PC-3 (cell line): Measurements from ENCODE around the gene ARHGAP15. TPM values are rescaled to one million over a fixed set of nuclear protein-coding genes. Genes with fewer than 3 reads are reported as not detected.

Source experiments
- ATAC-seq: fragments of 200-7000 bp; cut with Tn5 transposase; 2 replicates; pipeline ENCODE4 v1.9.1; 2020; ENCODE audit warnings: mild to moderate bottlenecking, moderate library complexity
- BruUV-seq: library from RNA; stranded (reverse); fragments of 400-500 nt; replicated peaks from 2 replicates; lab custom pipeline; 2021; lab: Mats Ljungman, UMichigan
- CTCF ChIA-PET: fragments of 300-600 bp; sonication (Branson Sonifier 250); formaldehyde crosslinking; loops from one replicate; lab custom pipeline; 2022; ENCODE audit warnings: antibody characterized with exemption; lab: Charles Lee
- POLR2A ChIA-PET: fragments of 300-600 bp; sonication (Branson Sonifier 250); formaldehyde crosslinking; loops from one replicate; lab custom pipeline; 2022; ENCODE audit warnings: antibody characterized with exemption; ENCODE audit not compliant: unreplicated experiment; lab: Charles Lee
- DNase-seq: peaks from one replicate; pipeline ENCODE4 v3.0.0-alpha.2; 2015
- H2AFZ ChIP-seq: fragments of 300-600 bp; sonication (generic); 2 replicates; pipeline ENCODE4 v1.6.0; 2016; ENCODE audit warnings: antibody characterized with exemption, low read length
- H3F3A ChIP-seq: fragments of 300-600 bp; sonication (generic); one replicate; pipeline ENCODE4 v1.6.0; 2017; ENCODE audit warnings: antibody characterized with exemption, low read length, control low read depth, mild to moderate bottlenecking; ENCODE audit not compliant: unreplicated experiment
- H3K27ac ChIP-seq: fragments of 300-600 bp; sonication (generic); 2 replicates; pipeline ENCODE4 v1.5.1; 2016; ENCODE audit warnings: mild to moderate bottlenecking, low read length
- H3K27me3 ChIP-seq: fragments of 300-600 bp; sonication (generic); 2 replicates; pipeline ENCODE4 v1.6.1; 2016; ENCODE audit warnings: low read length, mixed read lengths
- H3K36me3 ChIP-seq: fragments of 300-600 bp; sonication (generic); 2 replicates; pipeline ENCODE4 v1.6.1; 2016; ENCODE audit warnings: low read depth, mixed run types, low read length, mixed read lengths
- H3K4me1 ChIP-seq: fragments of 300-600 bp; sonication (generic); 2 replicates; pipeline ENCODE4 v1.5.1; 2016; ENCODE audit warnings: low read length; ENCODE audit not compliant: insufficient read depth
- H3K4me2 ChIP-seq: fragments of 300-600 bp; sonication (generic); 2 replicates; pipeline ENCODE4 v1.6.0; 2016; ENCODE audit warnings: low read length
- H3K4me3 ChIP-seq: fragments of 300-600 bp; sonication (generic); 2 replicates; pipeline ENCODE4 v1.5.1; 2016; ENCODE audit warnings: mild to moderate bottlenecking, low read length, mixed read lengths
- H3K79me2 ChIP-seq: fragments of 300-600 bp; sonication (generic); 2 replicates; pipeline ENCODE4 v1.6.1; 2017; ENCODE audit warnings: low read length, mixed read lengths
- H3K9ac ChIP-seq: fragments of 300-600 bp; sonication (generic); 2 replicates; pipeline ENCODE4 v1.6.0; 2016; ENCODE audit warnings: mild to moderate bottlenecking, low read length
- H3K9me2 ChIP-seq: fragments of 300-600 bp; sonication (generic); replicated peaks from 2 replicates; pipeline ENCODE4 v1.6.1; 2016; ENCODE audit warnings: mixed run types, low read length, mixed read lengths
- H3K9me3 ChIP-seq: fragments of 300-600 bp; sonication (generic); 2 replicates; pipeline ENCODE4 v1.6.1; 2016; ENCODE audit warnings: low read length, mixed read lengths
- H4K20me1 ChIP-seq: fragments of 300-600 bp; sonication (generic); 2 replicates; pipeline ENCODE4 v1.6.1; 2016; ENCODE audit warnings: low read length, mixed read lengths
- EZH2 ChIP-seq: fragments of 300-600 bp; sonication (generic); IDR thresholded peaks from one replicate; pipeline ENCODE4 v1.6.1; 2017; ENCODE audit warnings: antibody characterized with exemption, mild to moderate bottlenecking, low read length; ENCODE audit not compliant: unreplicated experiment
- EZH2phosphoT487 ChIP-seq: fragments of 300-600 bp; sonication (generic); IDR thresholded peaks from 2 replicates; pipeline ENCODE4 v1.6.1; 2018; ENCODE audit warnings: mild to moderate bottlenecking, antibody characterized with exemption, low read length, borderline replicate concordance
- intact Hi-C: fragments of 100-400 bp; cut with micrococcal nuclease; formaldehyde crosslinking; loops from 2 replicates; pipeline ENCODE4 v1.9.0; 2023
- total RNA-seq: library from RNA; depleted of rRNA; stranded (reverse); fragments of >200 nt; gene quantifications from 2 replicates; pipeline ENCODE4 v1.2.3, GENCODE V29; 2014
- TF ChIP-seq, protein P1 (sequence below): fragments of 300-600 bp; sonication (generic); conservative IDR thresholded peaks from 2 replicates; pipeline ENCODE4 v1.5.1; 2017; ENCODE audit warnings: antibody characterized with exemption, low read depth, mild to moderate bottlenecking, low read length

ARHGAP15 gene
- total RNA-seq, 1 experiment from 2014 or later, result not detected

GRCh38 chr2:143084462-143084861, 44.8 kb upstream of the ARHGAP15 start:
- BruUV-seq, result no TSS peak
- intact Hi-C loops, result no loop called here
- no peaks in the 10 kb centered on the region for H3F3A ChIP-seq
- ATAC-seq (no peak), DNase-seq (no peak)
- no peaks in the 10 kb centered on the region for H3K79me2 ChIP-seq
- no peaks in the 10 kb centered on the region for H4K20me1 ChIP-seq
- H3K27ac ChIP-seq, result no peak overlapping the region
- H3K4me1 ChIP-seq, result no peaks in the 10 kb centered on the region
- H3K9me2 ChIP-seq, result no peaks in the 10 kb centered on the region
- CTCF ChIA-PET, result no interaction called here
- no peaks in the 10 kb centered on the region for H3K27me3 ChIP-seq
- no peak overlapping the region for H3K4me3 ChIP-seq
- POLR2A ChIA-PET, result no interaction called here
- H3K4me2 ChIP-seq, result no peak overlapping the region
- no peak overlapping the region for H3K9ac ChIP-seq
- H3K36me3 ChIP-seq, result no peaks in the 10 kb centered on the region
- no peak overlapping the region for H2AFZ ChIP-seq
- no peaks in the 10 kb centered on the region for H3K9me3 ChIP-seq
- TF ChIP-seq, protein P1, sequence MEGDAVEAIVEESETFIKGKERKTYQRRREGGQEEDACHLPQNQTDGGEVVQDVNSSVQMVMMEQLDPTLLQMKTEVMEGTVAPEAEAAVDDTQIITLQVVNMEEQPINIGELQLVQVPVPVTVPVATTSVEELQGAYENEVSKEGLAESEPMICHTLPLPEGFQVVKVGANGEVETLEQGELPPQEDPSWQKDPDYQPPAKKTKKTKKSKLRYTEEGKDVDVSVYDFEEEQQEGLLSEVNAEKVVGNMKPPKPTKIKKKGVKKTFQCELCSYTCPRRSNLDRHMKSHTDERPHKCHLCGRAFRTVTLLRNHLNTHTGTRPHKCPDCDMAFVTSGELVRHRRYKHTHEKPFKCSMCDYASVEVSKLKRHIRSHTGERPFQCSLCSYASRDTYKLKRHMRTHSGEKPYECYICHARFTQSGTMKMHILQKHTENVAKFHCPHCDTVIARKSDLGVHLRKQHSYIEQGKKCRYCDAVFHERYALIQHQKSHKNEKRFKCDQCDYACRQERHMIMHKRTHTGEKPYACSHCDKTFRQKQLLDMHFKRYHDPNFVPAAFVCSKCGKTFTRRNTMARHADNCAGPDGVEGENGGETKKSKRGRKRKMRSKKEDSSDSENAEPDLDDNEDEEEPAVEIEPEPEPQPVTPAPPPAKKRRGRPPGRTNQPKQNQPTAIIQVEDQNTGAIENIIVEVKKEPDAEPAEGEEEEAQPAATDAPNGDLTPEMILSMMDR, result no peak

DNA sequence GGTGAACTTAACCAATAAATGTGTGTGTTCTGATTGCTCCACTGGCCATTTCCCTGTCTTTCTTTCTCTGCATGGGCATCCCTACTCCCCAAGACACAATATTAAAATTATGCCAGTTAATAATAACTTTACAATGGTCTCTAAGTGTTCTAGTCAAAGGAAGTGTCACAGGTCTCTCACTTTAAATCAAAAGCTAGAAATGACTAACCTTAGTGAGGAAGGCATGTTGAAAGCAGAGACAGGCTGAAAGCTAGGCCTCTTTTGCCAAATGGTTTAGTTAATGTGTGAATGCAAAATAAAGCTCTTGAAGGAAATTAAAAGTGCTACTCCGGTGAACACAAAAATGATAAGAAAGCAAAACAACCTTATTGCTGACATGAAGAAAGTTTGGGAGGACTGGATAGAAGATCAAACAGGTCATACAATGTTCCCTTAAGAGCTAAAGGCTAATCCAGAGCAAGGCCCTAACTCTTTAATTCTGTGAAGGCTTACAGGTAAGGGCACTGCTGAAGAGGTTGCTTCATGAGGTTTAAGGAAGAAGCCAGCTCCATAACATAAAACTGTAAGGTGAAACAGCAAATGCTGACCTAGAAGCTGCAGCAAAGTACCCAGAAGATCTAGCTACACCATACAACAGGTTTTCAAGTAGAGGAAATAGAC, 44.0 kb upstream of the ARHGAP15 start:
- ATAC-seq (no peak), DNase-seq (no peak)
- POLR2A ChIA-PET, result no interaction called here
- H3K4me1 ChIP-seq, result no peaks in the 10 kb centered on the region
- no peaks in the 10 kb centered on the region for H3K79me2 ChIP-seq
- no peak overlapping the region for H3K4me3 ChIP-seq
- no peak overlapping the region for H3K4me2 ChIP-seq
- H3K27me3 ChIP-seq, result no peaks in the 10 kb centered on the region
- no peaks in the 10 kb centered on the region for H4K20me1 ChIP-seq
- TF ChIP-seq EZH2, result no peak
- TF ChIP-seq EZH2phosphoT487, result no peak
- TF ChIP-seq, protein P1, result no peak
- H3K9me3 ChIP-seq, result no peaks in the 10 kb centered on the region
- BruUV-seq, result no TSS peak
- H3K9me2 ChIP-seq, result no peaks in the 10 kb centered on the region
- no peak overlapping the region for H2AFZ ChIP-seq
- no peaks in the 10 kb centered on the region for H3F3A ChIP-seq
- H3K27ac ChIP-seq, result no peak overlapping the region
- intact Hi-C loops, result no loop called here
- no peaks in the 10 kb centered on the region for H3K36me3 ChIP-seq
- no peak overlapping the region for H3K9ac ChIP-seq
- CTCF ChIA-PET, result no interaction called here

DNA sequence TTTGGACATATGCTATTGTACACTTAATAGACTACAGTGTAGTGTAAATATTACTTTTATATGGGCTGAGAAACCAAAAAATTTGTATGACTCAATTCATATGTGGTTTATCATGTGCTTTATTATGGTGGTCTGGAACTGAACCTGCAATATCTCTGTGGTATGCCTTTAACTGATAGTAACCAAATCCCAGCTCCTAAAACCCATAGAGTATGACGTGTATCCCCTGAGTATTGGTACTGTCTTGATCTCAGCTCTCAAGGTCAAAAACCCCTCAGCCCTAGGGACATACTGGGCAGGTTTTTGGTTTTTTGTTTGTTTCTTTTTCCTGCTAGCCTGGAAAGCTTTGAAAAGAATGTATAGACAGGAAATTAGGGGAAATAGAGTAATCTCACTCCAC, 42.2 kb upstream of the ARHGAP15 start:
- CTCF ChIA-PET, result no interaction called here
- intact Hi-C loops, result no loop called here
- H4K20me1 ChIP-seq, result no peaks in the 10 kb centered on the region
- no peak overlapping the region for H3K4me2 ChIP-seq
- ATAC-seq (no peak), DNase-seq (no peak)
- no TSS peak for BruUV-seq
- no peak overlapping the region for H2AFZ ChIP-seq
- H3K4me3 ChIP-seq, result no peak overlapping the region
- no peak overlapping the region for H3K9ac ChIP-seq
- no peaks in the 10 kb centered on the region for H3K27me3 ChIP-seq
- H3K79me2 ChIP-seq, result no peaks in the 10 kb centered on the region
- H3K36me3 ChIP-seq, result no peaks in the 10 kb centered on the region
- no peak for TF ChIP-seq EZH2phosphoT487
- no peak for TF ChIP-seq EZH2
- TF ChIP-seq, protein P1, result no peak
- H3K4me1 ChIP-seq, result no peaks in the 10 kb centered on the region
- no peaks in the 10 kb centered on the region for H3K9me2 ChIP-seq
- POLR2A ChIA-PET, result no interaction called here
- H3K9me3 ChIP-seq, result no peaks in the 10 kb centered on the region
- no peak overlapping the region for H3K27ac ChIP-seq
- no peaks in the 10 kb centered on the region for H3F3A ChIP-seq
